Measurements from ENCODE around the gene P2RX5. TPM values are rescaled to one million over a fixed set of nuclear protein-coding genes. Genes with fewer than 3 reads are reported as not detected.

P2RX5 gene
- total RNA-seq, 1 donor from 2014 or later = 63.4 TPM

- DNase-seq (ENCODE audit: low read depth) = no peak
Measured at GRCh38 chr17:3626831-3627768, 68.9 kb downstream of the P2RX5 start.

Other genes starting within 250 kb of the P2RX5 start
- gene SPATA22, start 224.3 kb downstream of the P2RX5 start, total RNA-seq = not detected in 2 replicates
- gene ASPA, start 220.2 kb downstream of the P2RX5 start, total RNA-seq = 0.03 and 0.05 TPM in 2 replicates
- 0.08 and 0.26 TPM in 2 replicates for gene TRPV3, start 138.3 kb downstream of the P2RX5 start, total RNA-seq
- 0.99 and 1.3 TPM in 2 replicates for gene TRPV1, start 86.7 kb downstream of the P2RX5 start, total RNA-seq
- gene SHPK, start 59.9 kb downstream of the P2RX5 start, total RNA-seq = 3.5 and 4.8 TPM in 2 replicates
- 36.1 and 39.6 TPM in 2 replicates for gene CTNS, start 59.4 kb downstream of the P2RX5 start, total RNA-seq
- gene TAX1BP3, start 27.6 kb downstream of the P2RX5 start, total RNA-seq = 95.1 and 122 TPM in 2 replicates
- 47.0 and 60.7 TPM in 2 replicates for gene EMC6, start 27.3 kb downstream of the P2RX5 start, total RNA-seq
- gene HASPIN, start 27.7 kb upstream of the P2RX5 start, total RNA-seq = 0.78 and 1.6 TPM in 2 replicates
- 23.1 and 26.4 TPM in 2 replicates for gene ITGAE, start 105.0 kb upstream of the P2RX5 start, total RNA-seq
- gene NCBP3, start 150.1 kb upstream of the P2RX5 start, total RNA-seq = 12.7 and 13.7 TPM in 2 replicates
- 2.6 and 2.8 TPM in 2 replicates for gene CAMKK1, start 196.9 kb upstream of the P2RX5 start, total RNA-seq
- 0.21 and 1.6 TPM in 2 replicates for gene P2RX1, start 220.3 kb upstream of the P2RX5 start, total RNA-seq

All from myocyte (in vitro differentiated cells).